Esophagus muscularis mucosa (tissue), 4 donors: Measurements from ENCODE around the gene ATXN7L3. TPM values are rescaled to one million over a fixed set of nuclear protein-coding genes. Genes with fewer than 3 reads are reported as not detected.
"Not testable (repeated sequence)": the region's sequence is repeated elsewhere in the genome, so short reads cannot be mapped to it uniquely, and the experiment has no call there.

Source experiments
- DNase-seq: peaks from one replicate; pipeline ENCODE4 v3.0.0-alpha.2; 2017; ENCODE audit errors: extremely low spot score
- H3K27ac ChIP-seq, 4 donors: fragments of 200-600 bp; sonication (generic); replicated peaks in 1 of 4; 1 replicate in 3 of 4; 2 replicates in 1 of 4; pipeline ENCODE4 v1.5.1; 2016 to 2019; ENCODE audit warnings: mild to moderate bottlenecking in 1 of 4
- H3K27me3 ChIP-seq, 4 donors: fragments of 200-600 bp; sonication (generic); one replicate each; pipeline versions ENCODE4 v1.5.1 to v1.6.0; 2016 to 2019
- H3K36me3 ChIP-seq, 4 donors: fragments of 200-600 bp; sonication (generic); one replicate each; pipeline ENCODE4 v1.5.1; 2016 to 2019
- H3K4me1 ChIP-seq, 4 donors: fragments of 200-600 bp; sonication (generic); one replicate each; pipeline ENCODE4 v1.5.1; 2016 to 2019
- H3K4me3 ChIP-seq, 4 donors: fragments of 200-600 bp; sonication (generic); 1 replicate in 2 of 4; 2 replicates in 2 of 4; pipeline ENCODE4 v1.5.1; 2016 to 2019; ENCODE audit warnings: mild to moderate bottlenecking in 4 of 4, moderate library complexity in 1 of 4
- H3K9me3 ChIP-seq, 4 donors: fragments of 200-600 bp; sonication (generic); 1 replicate in 3 of 4; 2 replicates in 1 of 4; pipeline ENCODE4 v1.5.1; 2016 to 2019
- CTCF ChIP-seq, 3 experiments: fragments of 200-600 bp in 2 of 3; fragments of 450-650 bp in 1 of 3; sonication (generic) in 2 of 3; IDR thresholded peaks; one replicate each; pipeline ENCODE4 v1.5.1; 2017 to 2019; ENCODE audit warnings: antibody characterized with exemption in 3 of 3, mild to moderate bottlenecking in 2 of 3, moderate library complexity in 1 of 3
- EP300 ChIP-seq: sonication (generic); formaldehyde crosslinking; IDR thresholded peaks from one replicate; pipeline ENCODE4 v1.6.1; 2017; ENCODE audit warnings: antibody characterized with exemption
- POLR2A ChIP-seq: fragments of 450-650 bp; IDR thresholded peaks from one replicate; pipeline ENCODE4 v1.6.1; 2017; ENCODE audit warnings: antibody characterized with exemption, moderate library complexity, mild to moderate bottlenecking, low read depth
- POLR2AphosphoS5 ChIP-seq, 2 donors: sonication (generic); formaldehyde crosslinking; IDR thresholded peaks; one replicate each; pipeline ENCODE4 v1.6.1; 2017; ENCODE audit warnings: antibody characterized with exemption in 2 of 2
- WGBS: methylation state at CpG from one replicate; pipeline ENCODE4 v1.1.5; 2018; 5-methylcytosine and 5-hydroxymethylcytosine counted together
- intact Hi-C: fragments of 100-400 bp; cut with DNase I; formaldehyde crosslinking; loops from one replicate; pipeline ENCODE4 v1.15.1; 2023
- total RNA-seq, 4 donors: library from RNA; depleted of rRNA; stranded (reverse); fragments of >200 nt; gene quantifications; one replicate each; pipeline versions ENCODE4 v1.1.0 to v1.2.1, GENCODE V29; 2016

The ATXN7L3 gene
- total RNA-seq, 4 donors from 2014 or later, result 41.9 to 72.6 (median 50.0) TPM

- intact Hi-C loops, result no loop called here
- no peaks in the 10 kb centered on the region for H3K27me3 ChIP-seq
- DNase-seq, result no peak
- WGBS, result 85% methylated on average over 1 of the region's 1 CpG
- TF ChIP-seq CTCF (IDR thresholded peaks at IDR 0.05) (no peak), POLR2AphosphoS5 (IDR thresholded peaks at IDR 0.05) (no peak), EP300 (no peak), POLR2A (no peak)
- H3K27ac ChIP-seq, result no peak overlapping the region
- no peak overlapping the region for H3K4me3 ChIP-seq
- H3K9me3 ChIP-seq, result no peaks in the 10 kb centered on the region
- H3K4me1 ChIP-seq, result peaks cover 8 to 14% (median 13%) of the 10 kb centered on the region in 4 donors
- H3K36me3 ChIP-seq, result no peaks in the 10 kb centered on the region
These were observed 35.2 kb downstream of the ATXN7L3 start for GRCh38 chr17:44164476-44164875.

GRCh38 chr17:44159519-44160210 lies 40.0 kb downstream of the ATXN7L3 start:
- no peak for DNase-seq

DNA sequence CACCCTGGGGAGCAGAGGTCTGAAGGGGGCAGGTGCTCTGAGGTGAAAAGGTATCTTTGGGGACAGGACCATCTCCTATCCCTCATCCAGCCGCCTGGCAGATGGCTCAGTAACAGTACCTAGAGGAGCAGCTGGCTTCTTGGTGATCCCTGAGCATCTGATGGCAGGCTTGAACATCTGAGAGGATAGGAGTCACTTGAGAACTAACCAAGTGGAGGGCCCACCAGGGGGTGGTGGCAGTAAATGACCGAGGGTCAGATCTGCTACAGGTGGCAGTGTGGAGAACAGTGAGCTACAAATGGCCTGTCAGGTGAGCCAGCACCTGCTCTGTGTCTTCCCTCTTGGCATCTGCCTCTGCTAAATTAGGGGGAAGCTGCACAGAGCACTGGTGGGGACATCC lies 44.2 kb downstream of the ATXN7L3 start:
- intact Hi-C loops, result no loop called here
- peaks cover 0 to 12% (median 0%) of the 10 kb centered on the region in 4 donors for H3K36me3 ChIP-seq

More at GRCh38 chr17:44159519-44160210, 40.0 kb downstream of the ATXN7L3 start:
- no peaks in the 10 kb centered on the region for H3K27me3 ChIP-seq
- intact Hi-C loops, result no loop called here
- no peaks in the 10 kb centered on the region for H3K9me3 ChIP-seq
- no peak overlapping the region for H3K27ac ChIP-seq
- WGBS, result 90% methylated on average over 14 of the region's 15 CpGs
- H3K4me3 ChIP-seq, result no peak overlapping the region
- H3K4me1 ChIP-seq, result no peaks in the 10 kb centered on the region
- TF ChIP-seq POLR2AphosphoS5 (IDR thresholded peaks at IDR 0.05), result no peak
- no peak for TF ChIP-seq POLR2A
- TF ChIP-seq CTCF (IDR thresholded peaks at IDR 0.05), result no peak
- H3K36me3 ChIP-seq, result peaks cover 0 to 9% (median 0%) of the 10 kb centered on the region in 4 donors

DNA sequence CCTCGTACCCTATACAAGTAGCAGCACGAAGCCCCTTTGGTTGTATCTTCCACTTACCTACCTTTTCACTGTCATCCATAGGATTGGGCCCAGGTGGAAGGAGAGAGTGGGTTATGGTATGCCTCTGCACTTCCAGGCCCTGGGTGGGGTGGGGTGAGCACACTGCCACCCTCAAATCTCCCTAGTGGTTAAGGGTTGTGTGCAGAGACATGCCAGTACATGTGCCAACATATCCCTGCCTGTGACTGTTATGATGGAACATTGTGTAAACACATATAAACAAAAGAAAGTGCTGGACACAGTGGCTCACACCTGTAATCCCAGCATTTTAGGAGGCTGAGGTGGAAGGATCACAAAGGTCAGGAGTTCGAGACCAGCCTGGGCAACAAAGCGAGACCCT lies 46.8 kb downstream of the ATXN7L3 start:
- intact Hi-C loops, result no loop called here
- Histone ChIP-seq H3K4me1 (peaks cover 0 to 14% (median 1%) of the 10 kb centered on the region in 4 donors), H3K36me3 (peaks cover 0 to 17% (median 3%) of the 10 kb centered on the region in 4 donors), H3K27ac (no peak overlapping the region), H3K4me3 (no peak overlapping the region), H3K27me3 (no peaks in the 10 kb centered on the region), H3K9me3 (no peaks in the 10 kb centered on the region)
- 96% methylated on average over 4 of the region's 4 CpGs for WGBS
- DNase-seq, result no peak
- TF ChIP-seq POLR2AphosphoS5 (IDR thresholded peaks at IDR 0.05), result no peak
- TF ChIP-seq POLR2A, result no peak
- TF ChIP-seq EP300, result no peak

More for the DNA sequence above, 44.2 kb downstream of the ATXN7L3 start:
- H3K27me3 ChIP-seq, result no peaks in the 10 kb centered on the region
- H3K9me3 ChIP-seq, result no peaks in the 10 kb centered on the region
- H3K4me3 ChIP-seq, result no peak overlapping the region
- 89% methylated on average over 2 of the region's 2 CpGs for WGBS
- no peak for DNase-seq
- H3K27ac ChIP-seq, result no peak overlapping the region
- peaks cover 0 to under 1% (median 0%) of the 10 kb centered on the region in 4 donors for H3K4me1 ChIP-seq
- TF ChIP-seq EP300 (no peak), POLR2AphosphoS5 (IDR thresholded peaks at IDR 0.05) (no peak), CTCF (IDR thresholded peaks at IDR 0.05) (no peak), POLR2A (no peak)

DNA sequence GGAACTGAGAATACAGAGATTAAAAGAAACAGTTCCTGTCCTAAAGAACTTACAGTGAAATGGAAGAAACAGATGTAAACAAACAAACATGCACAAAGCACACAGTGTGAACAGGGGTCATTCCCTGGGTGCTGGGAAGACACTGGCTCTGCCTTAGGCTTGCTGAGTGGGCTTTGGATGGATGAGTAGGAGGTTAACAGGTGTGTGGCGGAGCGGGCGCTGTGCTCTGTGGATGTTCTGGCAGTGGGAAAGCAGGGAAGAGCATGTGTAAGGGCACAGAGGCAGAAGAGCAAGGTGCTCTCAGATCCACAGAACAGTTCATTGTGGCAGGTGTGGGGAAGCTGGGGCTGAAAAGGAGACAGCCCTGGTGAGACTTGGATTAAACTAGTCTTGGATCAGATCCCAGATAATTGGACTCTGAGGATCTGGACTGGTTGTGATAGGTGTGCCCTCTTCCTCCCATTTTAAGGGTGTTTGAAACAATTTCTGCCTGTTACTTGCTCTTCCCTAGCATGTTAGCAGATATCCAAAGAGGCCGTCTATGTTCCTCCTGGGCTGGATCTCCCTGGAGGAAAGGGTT lies 49.8 kb downstream of the ATXN7L3 start:
- H3K27me3 ChIP-seq, result no peaks in the 10 kb centered on the region
- WGBS, result 84% methylated on average over 4 of the region's 4 CpGs
- H3K4me1 ChIP-seq, result peaks cover 8 to 41% (median 21%) of the 10 kb centered on the region in 4 donors
- intact Hi-C loops, result loop anchor here (10.0 kb wide), 1 partner anchor 245 kb away; the partner anchor contains the start of gene MPP2
- no peaks in the 10 kb centered on the region for H3K9me3 ChIP-seq
- no peak for DNase-seq
- H3K4me3 ChIP-seq, result no peak overlapping the region
- H3K27ac ChIP-seq, result no peak overlapping the region
- peaks cover 0 to 13% (median 3%) of the 10 kb centered on the region in 4 donors for H3K36me3 ChIP-seq
- TF ChIP-seq CTCF (IDR thresholded peaks at IDR 0.05) (no peak), POLR2A (no peak), POLR2AphosphoS5 (IDR thresholded peaks at IDR 0.05) (no peak), EP300 (no peak)

DNA sequence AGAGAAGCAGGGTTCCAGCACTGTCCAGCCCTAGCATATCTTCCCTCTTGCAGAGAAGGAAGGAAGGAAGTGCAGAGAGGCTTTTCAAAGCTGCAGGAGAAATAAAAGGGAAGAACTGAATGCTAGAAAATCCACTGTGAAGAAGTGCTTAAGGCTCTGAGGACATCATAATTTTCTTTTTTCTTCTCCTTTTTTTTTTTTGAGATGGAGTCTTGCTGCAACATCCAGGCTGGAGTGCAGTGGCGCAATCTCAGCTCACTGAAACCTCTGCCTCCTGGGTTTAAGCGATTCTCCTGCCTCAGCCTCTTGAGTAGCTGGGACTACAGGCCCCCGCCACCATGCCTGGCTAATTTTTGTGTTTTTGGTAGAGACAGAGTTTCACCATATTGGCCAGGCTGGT lies 50.6 kb downstream of the ATXN7L3 start:
- 97% methylated on average over 3 of the region's 3 CpGs for WGBS
- DNase-seq, H3K4me3 ChIP-seq, H3K9me3 ChIP-seq, H3K27me3 ChIP-seq, H3K27ac ChIP-seq: not testable (repeated sequence)
- Histone ChIP-seq H3K4me1 (peaks cover 15 to 48% (median 24%) of the 10 kb centered on the region in 4 donors), H3K36me3 (peaks cover 0 to 13% (median 3%) of the 10 kb centered on the region in 4 donors)
- intact Hi-C loops, result loop anchor here (10.0 kb wide), 1 partner anchor 244 kb away; the partner anchor contains the start of gene MPP2
